HL-60/S4 treated with retinoic acid at 250 ng/mL for 4 days and 3 days (cell line): ENCODE measurements around the gene WIF1.

Experiments used
- in situ Hi-C: fragments of 300-500 bp; cut with MboI; formaldehyde crosslinking; loops from 2 replicates; pipeline ENCODE4 v1.7.0; 2022; ENCODE audit warnings: low sequenced_read_pairs

The WIF1 gene

DNA sequence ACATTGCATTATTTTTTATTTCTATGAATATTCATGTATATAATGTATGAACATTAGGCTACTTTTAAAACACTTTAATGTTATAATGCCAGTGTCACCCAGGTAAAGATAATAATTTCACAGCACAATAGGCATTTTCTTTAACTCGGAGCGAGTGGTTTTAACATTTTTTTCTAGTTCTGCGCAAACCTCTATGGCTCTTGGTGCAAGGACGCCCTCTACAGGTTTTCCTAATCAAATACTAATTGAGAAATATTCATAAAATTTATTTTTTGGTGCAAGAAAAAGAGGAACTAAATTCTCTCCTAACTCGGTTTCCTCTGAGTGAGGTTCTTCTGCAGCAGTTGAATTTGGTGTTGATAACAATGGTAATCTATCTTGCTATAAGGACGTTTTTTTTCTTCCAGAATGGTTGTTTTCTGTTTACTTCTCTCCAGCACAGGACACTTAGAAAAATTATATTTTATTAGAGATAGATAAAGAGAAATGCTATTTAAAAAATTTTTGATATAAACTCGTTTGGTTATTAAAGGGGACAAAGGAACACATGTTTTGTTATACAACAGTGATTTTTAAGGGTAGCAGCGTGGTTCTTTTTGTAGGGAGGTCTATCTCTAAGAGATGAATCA lies 2.4 kb upstream of the WIF1 start:
- in situ Hi-C loops, result no loop called here

GRCh38 chr12:65122703-65123102 lies 1.6 kb upstream of the WIF1 start:
- in situ Hi-C loops, result no loop called here

DNA sequence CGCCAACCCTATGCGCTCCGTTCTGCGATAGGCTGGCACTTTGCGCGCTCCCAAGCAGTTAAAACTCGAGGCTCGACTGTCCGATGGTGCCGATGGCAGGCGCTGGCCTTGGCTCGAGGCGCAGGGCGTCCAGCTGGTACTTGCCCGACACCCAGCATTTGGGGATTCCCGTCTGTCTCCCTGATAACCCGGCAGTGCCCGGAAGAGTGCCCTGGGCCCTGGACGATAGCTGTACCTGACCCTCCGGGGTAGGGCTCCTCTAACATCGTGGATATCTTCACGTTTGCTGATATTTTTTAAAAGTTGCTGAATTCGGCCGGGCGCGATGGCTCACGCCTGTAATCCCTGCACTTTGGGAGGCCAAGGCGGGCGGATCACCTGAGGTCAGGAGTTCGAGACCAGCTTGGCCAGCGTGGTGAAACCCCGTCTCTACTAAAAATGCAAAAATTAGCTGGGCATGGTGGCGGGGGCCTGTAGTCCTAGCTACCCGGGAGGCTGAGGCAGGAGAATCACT lies 908 bp upstream of the WIF1 start:
- in situ Hi-C loops, result no loop called here

GRCh38 chr12:65119063-65119462 lies 2.0 kb downstream of the WIF1 start:
- in situ Hi-C loops, result no loop called here

- in situ Hi-C loops, result no loop called here
These were observed 7.5 kb downstream of the WIF1 start for GRCh38 chr12:65113621-65114035.

- in situ Hi-C loops, result no loop called here
These were observed 14.2 kb downstream of the WIF1 start for GRCh38 chr12:65106948-65107347.

DNA sequence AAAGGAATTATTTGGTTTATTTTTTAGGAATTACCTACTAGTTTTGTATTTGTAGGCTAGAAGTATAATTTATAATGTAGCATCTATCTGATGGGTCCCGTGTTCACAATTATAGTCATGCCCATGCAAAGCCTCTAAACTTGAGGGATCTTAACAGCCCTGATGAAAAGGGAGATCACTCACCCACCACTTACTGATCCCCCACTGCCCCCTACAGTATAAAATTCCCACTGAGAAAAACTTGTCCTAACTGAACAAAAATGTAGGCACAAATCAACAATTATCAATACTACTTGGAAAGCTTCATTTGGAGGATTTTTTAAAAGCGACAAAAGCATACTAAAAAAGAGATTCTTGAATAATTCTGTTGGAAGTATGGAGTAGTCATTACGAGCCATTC lies 21.0 kb downstream of the WIF1 start:
- in situ Hi-C loops, result no loop called here

DNA sequence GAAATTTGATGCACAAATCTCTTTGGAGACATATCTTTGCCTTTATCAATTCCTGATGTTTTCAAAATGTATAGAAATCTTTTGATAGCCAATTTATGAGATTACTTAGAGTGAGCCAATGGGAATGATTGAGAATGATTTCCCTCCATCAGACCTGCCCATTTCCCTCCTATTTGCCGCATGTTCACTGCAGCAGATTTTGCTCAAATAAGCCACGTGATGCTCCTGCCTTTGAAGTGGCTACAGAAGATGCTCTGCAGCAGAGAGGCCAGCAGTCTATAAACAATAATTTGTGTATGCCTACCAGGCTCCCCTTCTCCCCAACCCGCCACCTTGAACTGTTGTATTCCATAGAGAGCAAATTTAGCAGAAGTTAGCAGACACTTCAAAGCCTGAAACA lies 21.9 kb downstream of the WIF1 start:
- in situ Hi-C loops, result no loop called here

GRCh38 chr12:65098364-65098763 lies 22.7 kb downstream of the WIF1 start:
- in situ Hi-C loops, result no loop called here

DNA sequence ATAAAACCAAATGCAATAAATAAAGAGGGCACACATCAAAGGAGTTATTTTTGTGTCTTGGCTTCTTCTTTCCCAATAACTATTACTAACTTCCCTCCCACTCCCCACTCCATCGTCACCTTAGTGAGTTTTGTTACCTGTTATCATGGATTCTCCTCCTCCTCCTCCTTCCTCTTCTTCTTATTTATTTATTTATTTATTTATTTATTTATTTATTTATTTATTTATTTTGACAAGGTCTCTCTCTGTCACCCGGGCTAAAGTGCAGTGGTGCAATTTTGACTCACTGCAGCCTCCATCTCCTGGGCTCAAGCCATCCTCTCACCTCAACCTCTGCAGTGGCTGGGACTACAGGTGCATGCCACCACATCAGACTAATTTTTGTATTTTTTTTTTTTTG lies 26.4 kb downstream of the WIF1 start:
- in situ Hi-C loops, result no loop called here

DNA sequence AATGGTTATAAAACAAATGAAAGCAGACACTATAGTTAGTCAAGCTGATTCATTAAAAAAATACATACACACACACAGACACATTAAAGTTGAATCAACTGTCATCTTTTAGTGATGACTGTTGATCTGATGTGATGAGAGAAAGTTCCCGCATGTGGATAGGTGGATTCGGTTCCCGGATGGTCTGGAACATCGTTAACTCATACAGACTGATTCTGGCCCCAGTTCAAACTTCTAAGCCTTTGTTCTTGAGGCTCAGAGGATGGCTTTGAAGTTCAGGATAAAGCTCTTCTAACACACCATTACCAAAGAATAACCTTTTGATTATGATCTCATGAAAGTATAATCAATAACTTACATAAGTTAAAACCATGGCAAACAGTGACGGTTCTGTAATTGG lies 27.5 kb downstream of the WIF1 start:
- in situ Hi-C loops, result no loop called here

DNA sequence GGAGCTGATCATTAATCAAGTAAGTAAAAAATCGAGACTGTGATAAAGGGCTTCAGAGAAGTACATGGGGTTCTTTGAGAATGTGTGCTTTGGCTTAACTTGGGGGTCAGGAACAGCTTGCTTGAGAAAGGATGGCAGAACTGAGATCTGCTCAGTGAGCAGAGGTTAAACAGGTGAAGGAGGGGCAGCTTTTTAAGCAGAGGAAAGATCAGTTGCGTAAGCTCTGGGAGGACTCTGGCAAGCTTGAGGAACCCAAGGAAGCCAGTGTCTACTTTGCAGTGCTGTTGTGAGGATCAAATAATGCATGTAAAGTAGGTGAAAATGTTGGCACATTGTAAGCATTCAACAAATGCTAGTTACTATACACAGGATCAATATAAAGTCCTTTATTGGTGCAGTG lies 30.6 kb downstream of the WIF1 start:
- in situ Hi-C loops, result no loop called here

GRCh38 chr12:65086236-65086635 lies 34.9 kb downstream of the WIF1 start:
- in situ Hi-C loops, result no loop called here

GRCh38 chr12:65084579-65084978 lies 36.5 kb downstream of the WIF1 start:
- in situ Hi-C loops, result no loop called here

GRCh38 chr12:65083581-65083980 lies 37.5 kb downstream of the WIF1 start:
- in situ Hi-C loops, result no loop called here

GRCh38 chr12:65082406-65082805 lies 38.7 kb downstream of the WIF1 start:
- in situ Hi-C loops, result no loop called here

GRCh38 chr12:65081496-65081895 lies 39.6 kb downstream of the WIF1 start:
- in situ Hi-C loops, result no loop called here

GRCh38 chr12:65074932-65075331 lies 46.2 kb downstream of the WIF1 start:
- in situ Hi-C loops, result no loop called here

DNA sequence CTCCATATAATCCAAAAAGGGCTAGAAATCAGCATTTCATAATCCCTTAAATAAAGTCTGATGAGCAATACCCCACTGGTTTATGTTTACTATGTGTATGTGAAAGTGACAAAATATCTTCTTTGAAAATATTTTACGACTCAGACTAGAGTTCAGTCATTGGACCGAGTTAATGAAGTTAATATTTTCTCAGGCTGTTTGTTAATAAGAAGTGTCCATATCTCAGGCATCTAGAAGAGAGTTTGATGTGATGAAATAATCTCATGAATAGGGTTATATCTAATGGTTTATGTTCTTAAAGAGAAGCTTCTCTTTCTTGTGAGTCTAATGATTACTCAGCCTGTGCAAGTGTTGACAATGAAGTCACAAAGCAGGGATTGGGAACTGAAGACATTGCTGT lies 51.8 kb downstream of the WIF1 start:
- in situ Hi-C loops, result no loop called here

DNA sequence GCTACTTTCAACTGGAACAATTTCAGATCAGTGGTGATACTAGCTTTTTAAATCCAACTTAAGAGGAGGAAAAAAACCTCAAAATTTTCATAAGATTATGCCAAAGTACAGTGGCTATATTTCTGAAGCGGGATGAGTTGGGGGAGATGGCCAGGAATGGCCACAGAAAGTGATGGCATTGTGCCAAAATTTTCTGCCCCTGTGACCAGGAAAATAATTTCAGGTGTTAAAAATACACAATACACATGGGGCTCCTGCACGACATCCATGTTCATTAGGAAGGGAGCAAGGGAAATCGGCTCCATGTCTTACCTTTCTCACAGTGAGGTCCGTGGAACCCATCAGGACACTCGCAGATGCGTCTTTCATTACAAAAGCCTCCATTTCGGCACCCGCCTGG lies 53.7 kb downstream of the WIF1 start:
- in situ Hi-C loops, result no loop called here

DNA sequence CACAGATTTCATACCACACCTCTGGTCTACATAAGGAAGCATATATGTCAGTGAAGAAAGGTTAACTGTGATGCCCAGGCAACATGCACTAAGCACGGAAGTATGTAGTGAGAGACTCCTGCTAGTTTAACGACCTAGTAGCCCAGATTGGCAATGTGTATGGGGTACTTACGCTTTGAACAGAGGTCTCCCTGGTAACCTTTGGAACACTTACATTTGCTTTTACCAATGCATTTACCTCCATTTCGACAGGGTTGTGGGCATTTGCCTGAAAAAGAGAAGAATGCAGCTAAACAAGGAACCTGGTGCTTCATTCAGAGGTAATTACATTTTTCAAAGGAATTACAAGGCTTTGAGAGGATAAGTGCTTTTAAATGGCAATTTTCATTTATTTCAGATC lies 65.2 kb downstream of the WIF1 start:
- in situ Hi-C loops, result no loop called here

- in situ Hi-C loops, result no loop called here
These were observed 69.9 kb downstream of the WIF1 start for GRCh38 chr12:65051218-65051617.

GRCh38 chr12:65045269-65045668 lies 75.8 kb downstream of the WIF1 start:
- in situ Hi-C loops, result no loop called here
